H1 (cell line): ENCODE measurements around the gene SPATA7. TPM values are rescaled to one million over a fixed set of nuclear protein-coding genes. Genes with fewer than 3 reads are reported as not detected.

Experiments used
- CHD7 ChIP-seq: fragments of 300-600 bp; sonication (generic); IDR thresholded peaks from 2 replicates; pipeline ENCODE4 v1.7.1; 2012; ENCODE audit warnings: low read length, moderate library complexity, mild to moderate bottlenecking, inconsistent platforms; ENCODE audit not compliant: insufficient replicate concordance
- SIRT6 ChIP-seq: IDR thresholded peaks from one replicate; pipeline ENCODE4 v1.7.1; 2012; ENCODE audit warnings: low read length, inconsistent platforms
- polyA plus RNA-seq, 7 experiments: library from polyadenylated mRNA; depleted of rRNA in 3 of 7; stranded (reverse) in 5 of 7; unstranded in 2 of 7; fragments of >200 nt in 5 of 7; fragments of 200-250 nt in 2 of 7; gene quantifications; 1 replicate in 5 of 7; 2 replicates in 1 of 7; 4 replicates in 1 of 7; pipeline versions ENCODE4 v1.2.1 to v1.2.3, GENCODE V29; 2011 to 2013; ENCODE audit warnings: missing spikeins in 2 of 7, mixed read lengths in 2 of 7
- total RNA-seq: library from RNA; stranded (reverse); fragmentation: NEBNext Ultra II Directional; extraction: Animal tissue kit (Norgen Biotek cat#: 25700); gene quantifications from 2 replicates; pipeline ENCODE4 v1.2.1, GENCODE V29; 2021

Gene SPATA7
- total and polyA plus RNA-seq, 2 of the 8 experiments (the other 6 are each of a cell fraction or from before 2014, with no cell fraction given): 3.8 to 6.7 TPM

- TF ChIP-seq CHD7: no peak
- no peak for TF ChIP-seq SIRT6
These were observed 88.3 kb downstream of the SPATA7 start (continued) for GRCh38 chr14:88473791-88474190.
